ENCODE results near the gene CIITA.

CIITA gene

DNA sequence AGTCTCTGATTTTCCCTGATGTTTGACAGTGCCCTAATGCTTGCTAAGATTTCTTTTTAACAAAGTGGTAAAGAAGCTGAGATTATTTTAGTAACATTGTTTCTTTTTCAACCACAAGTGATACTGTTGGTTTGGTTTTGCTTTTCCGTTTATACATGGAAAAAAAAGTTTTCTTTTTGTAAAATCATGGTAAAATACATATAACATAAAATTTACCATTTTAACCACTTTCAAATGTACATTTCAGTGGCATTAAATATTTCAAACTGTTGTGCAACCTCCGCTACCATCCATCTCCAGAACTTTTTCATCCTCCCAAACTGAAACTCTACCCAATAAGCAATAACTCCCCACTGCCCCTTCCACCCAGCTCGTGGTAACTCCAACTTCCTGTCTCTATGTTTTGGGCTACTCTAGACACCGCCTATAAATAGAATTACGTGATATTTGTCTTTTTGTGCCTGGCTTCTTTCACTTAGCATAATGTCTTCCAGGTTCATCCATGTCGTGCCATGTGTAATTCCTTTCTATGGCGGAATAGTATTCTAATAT is 4.6 kb downstream of the CIITA start:
- Histone ChIP-seq H3K9ac (peak overlapping the region; percentile 46 to 90 (median 86); a peak in 20 of 22 replicates), H3K36me3 (peaks cover 21 to 55% (median 35%) of the 10 kb centered on the region in 11 experiments; a peak in 21 of 22 replicates), H3K27ac (peak overlapping the region in 10 of 11 experiments; percentile 22 to 88 (median 81); a peak in 20 of 22 replicates), H3K4me2 (peak overlapping the region; percentile 92 to 98 (median 96)), H3K27me3 (no peaks in the 10 kb centered on the region), H3K4me3 (peak overlapping the region; percentile 67 to 94 (median 90); a peak in 18 of 20 replicates), H3K9me3 (replicated peaks in 1 of 11) (no peaks in the 10 kb centered on the region), H4K20me1 (peaks cover 7 to 53% (median 25%) of the 10 kb centered on the region in 11 experiments; a peak in 13 of 22 replicates), H3K4me1 (peaks cover 69 to 93% (median 78%) of the 10 kb centered on the region in 10 experiments)
- TF ChIP-seq Cebpa-rat (IDR thresholded peaks at IDR 0.05) = peak in 1 of 11 experiments; percentile 30; a peak in 1 of 22 replicates

DNA sequence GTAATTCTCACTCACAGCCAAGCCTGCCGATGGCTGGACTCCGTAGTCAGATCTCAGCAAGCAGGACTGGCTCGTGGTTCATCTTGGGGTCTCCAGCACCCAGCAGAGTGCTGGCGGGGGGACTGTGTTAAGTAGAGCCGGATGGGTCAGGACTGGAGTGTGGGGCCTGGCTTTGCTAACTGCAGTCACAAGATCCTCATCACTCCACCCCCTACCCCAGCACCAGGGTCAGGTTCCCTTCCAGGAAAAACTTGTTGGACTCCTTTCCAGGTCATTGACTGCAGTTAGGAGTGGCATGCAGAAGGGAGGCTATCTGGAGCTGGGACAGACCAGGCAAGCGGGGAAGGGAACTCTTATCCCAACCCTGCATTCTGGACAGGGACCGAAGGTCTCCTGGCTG is 6.0 kb downstream of the CIITA start:
- H3K9ac ChIP-seq = peak overlapping the region in 4 of 11 experiments; percentile 3 to 39 (median 22); a peak in 2 of 22 replicates
- peaks cover 81 to 95% (median 88%) of the 10 kb centered on the region in 10 experiments for H3K4me1 ChIP-seq
- TF ChIP-seq Cebpa-rat (IDR thresholded peaks at IDR 0.05) = no peak
- H3K4me2 ChIP-seq = peak overlapping the region; percentile 92 to 98 (median 96)
- peaks cover 21 to 66% (median 37%) of the 10 kb centered on the region in 11 experiments; a peak in 21 of 22 replicates for H3K36me3 ChIP-seq
- H4K20me1 ChIP-seq = peaks cover 7 to 67% (median 25%) of the 10 kb centered on the region in 11 experiments; a peak in 13 of 22 replicates
- no peaks in the 10 kb centered on the region for H3K9me3 ChIP-seq (replicated peaks in 1 of 11)
- 0 out of 20 replicates have a peak overlapping the region, but pooled peaks of 1 of the 10 experiments have one; percentile 1 for H3K4me3 ChIP-seq
- H3K27me3 ChIP-seq = no peaks in the 10 kb centered on the region
- peak overlapping the region in 8 of 11 experiments; percentile 6 to 88 (median 84); a peak in 16 of 22 replicates for H3K27ac ChIP-seq

DNA sequence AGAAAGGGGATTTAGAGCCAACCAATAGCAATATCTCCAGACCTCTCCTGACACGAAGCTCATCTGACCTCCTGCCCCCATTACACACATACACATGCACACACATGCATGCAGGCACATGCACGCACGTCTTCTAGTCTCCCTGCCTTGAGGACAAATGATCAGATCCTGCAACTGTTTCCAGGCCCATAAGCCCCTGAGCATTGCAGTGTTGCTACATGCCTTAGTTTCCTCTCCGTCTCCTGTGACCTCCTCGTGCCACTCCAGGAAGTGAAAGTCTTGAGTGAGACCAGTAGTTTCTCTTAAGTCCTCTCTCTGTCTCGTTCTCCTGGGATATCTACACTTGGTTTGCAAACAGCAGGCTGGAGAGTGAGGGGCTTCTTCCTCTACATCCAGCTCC is 8.2 kb downstream of the CIITA start:
- H3K36me3 ChIP-seq = peaks cover 21 to 80% (median 40%) of the 10 kb centered on the region in 11 experiments; a peak in 21 of 22 replicates
- H4K20me1 ChIP-seq = peaks cover 7 to 83% (median 25%) of the 10 kb centered on the region in 11 experiments; a peak in 13 of 22 replicates
- peak overlapping the region in 10 of 11 experiments; percentile 11 to 75 (median 66); a peak in 15 of 22 replicates for H3K9ac ChIP-seq
- peak in 1 of 11 experiments; percentile 12; a peak in 2 of 22 replicates for TF ChIP-seq Cebpa-rat (IDR thresholded peaks at IDR 0.05)
- H3K4me1 ChIP-seq = peaks cover 99 to 100% (median 100%) of the 10 kb centered on the region in 10 experiments
- H3K9me3 ChIP-seq (replicated peaks in 1 of 11) = no peaks in the 10 kb centered on the region
- H3K27me3 ChIP-seq = no peaks in the 10 kb centered on the region
- H3K4me2 ChIP-seq = peak overlapping the region; percentile 92 to 98 (median 96)
- H3K27ac ChIP-seq = peak overlapping the region; percentile 16 to 88 (median 80); a peak in 20 of 22 replicates
- H3K4me3 ChIP-seq = peak overlapping the region in 5 of 10 experiments; percentile 5 to 32 (median 22); a peak in 3 of 20 replicates

DNA sequence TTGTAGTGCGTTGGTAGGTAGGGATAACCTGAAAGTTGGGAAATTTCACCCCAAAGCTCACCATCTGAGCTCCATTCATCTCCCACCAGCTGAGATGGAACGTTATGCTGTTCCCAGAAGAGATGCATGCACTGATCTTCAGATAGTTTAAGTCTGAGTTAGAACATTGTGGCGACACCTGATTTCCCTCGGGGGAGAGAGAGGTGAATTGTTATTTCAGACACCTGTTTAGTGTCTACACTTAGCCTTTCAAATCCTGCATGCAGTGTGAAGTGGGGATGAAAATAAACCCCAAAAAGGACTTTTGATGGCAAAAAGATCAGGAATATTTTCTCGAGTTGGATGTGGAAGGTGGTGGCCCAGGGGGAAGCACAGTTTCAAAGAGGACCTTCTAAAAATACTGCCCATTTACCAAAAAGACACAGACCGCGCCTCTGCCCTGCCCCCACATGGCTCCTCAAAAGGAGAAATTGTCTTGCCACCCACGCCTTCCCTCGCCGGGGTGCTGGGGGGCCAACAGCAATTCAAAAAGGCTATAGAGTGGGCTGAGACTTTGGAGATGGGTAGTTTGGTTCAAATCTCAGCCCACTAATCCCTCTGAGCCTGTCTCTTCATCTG is 11.4 kb downstream of the CIITA start:
- Histone ChIP-seq H3K36me3 (peaks cover 10 to 78% (median 37%) of the 10 kb centered on the region in 11 experiments; a peak in 21 of 22 replicates), H3K4me1 (peaks cover 99 to 100% (median 100%) of the 10 kb centered on the region in 10 experiments), H3K9me3 (replicated peaks in 1 of 11) (peaks cover 0 to 13% (median 0%) of the 10 kb centered on the region in 11 experiments; a peak in 5 of 22 replicates), H3K4me2 (peak overlapping the region; percentile 92 to 98 (median 96)), H3K4me3 (peak overlapping the region; percentile 3 to 60 (median 36); a peak in 17 of 20 replicates), H3K9ac (peak overlapping the region; percentile 3 to 75 (median 68); a peak in 21 of 22 replicates), H4K20me1 (peaks cover 7 to 75% (median 18%) of the 10 kb centered on the region in 11 experiments; a peak in 13 of 22 replicates), H3K27ac (peak overlapping the region; percentile 8 to 88 (median 80); a peak in 20 of 22 replicates), H3K27me3 (no peaks in the 10 kb centered on the region)
- TF ChIP-seq Cebpa-rat (IDR thresholded peaks at IDR 0.05) = no peak

DNA sequence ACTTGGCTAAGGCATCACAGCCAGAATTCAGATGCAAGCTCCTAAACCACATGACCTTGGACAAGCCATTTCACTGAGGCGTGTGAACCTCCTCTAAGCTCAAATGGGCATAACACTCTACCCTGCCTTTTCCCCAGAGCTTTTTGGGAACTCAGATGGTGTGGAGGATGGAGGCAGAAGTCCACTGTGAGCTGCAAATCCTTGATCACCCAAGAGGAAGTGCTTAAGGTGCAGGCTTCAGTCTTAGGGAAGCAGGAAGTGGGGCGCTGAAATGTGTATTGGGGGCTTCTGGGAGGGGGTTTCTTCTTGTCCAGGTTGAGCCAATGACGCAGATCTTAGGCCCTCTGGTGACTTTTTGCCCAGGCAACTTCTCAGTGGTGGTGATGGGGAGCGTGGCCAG is 12.9 kb downstream of the CIITA start:
- peaks cover 0 to 75% (median 32%) of the 10 kb centered on the region in 11 experiments; a peak in 18 of 22 replicates for H3K36me3 ChIP-seq
- peak overlapping the region in 9 of 11 experiments; percentile 69 to 88 (median 84); a peak in 18 of 22 replicates for H3K27ac ChIP-seq
- peak overlapping the region in 7 of 10 experiments; percentile 12 to 60 (median 35); a peak in 9 of 20 replicates for H3K4me3 ChIP-seq
- peaks cover 97 to 100% (median 99%) of the 10 kb centered on the region in 10 experiments for H3K4me1 ChIP-seq
- TF ChIP-seq Cebpa-rat (IDR thresholded peaks at IDR 0.05) = no peak
- peaks cover 7 to 75% (median 16%) of the 10 kb centered on the region in 11 experiments; a peak in 16 of 22 replicates for H4K20me1 ChIP-seq
- H3K9me3 ChIP-seq (replicated peaks in 1 of 11) = peaks cover 0 to 13% (median 0%) of the 10 kb centered on the region in 11 experiments; a peak in 5 of 22 replicates
- H3K27me3 ChIP-seq = no peaks in the 10 kb centered on the region
- H3K4me2 ChIP-seq = peak overlapping the region; percentile 92 to 98 (median 96)
- peak overlapping the region in 9 of 11 experiments; percentile 2 to 75 (median 70); a peak in 17 of 22 replicates for H3K9ac ChIP-seq

DNA sequence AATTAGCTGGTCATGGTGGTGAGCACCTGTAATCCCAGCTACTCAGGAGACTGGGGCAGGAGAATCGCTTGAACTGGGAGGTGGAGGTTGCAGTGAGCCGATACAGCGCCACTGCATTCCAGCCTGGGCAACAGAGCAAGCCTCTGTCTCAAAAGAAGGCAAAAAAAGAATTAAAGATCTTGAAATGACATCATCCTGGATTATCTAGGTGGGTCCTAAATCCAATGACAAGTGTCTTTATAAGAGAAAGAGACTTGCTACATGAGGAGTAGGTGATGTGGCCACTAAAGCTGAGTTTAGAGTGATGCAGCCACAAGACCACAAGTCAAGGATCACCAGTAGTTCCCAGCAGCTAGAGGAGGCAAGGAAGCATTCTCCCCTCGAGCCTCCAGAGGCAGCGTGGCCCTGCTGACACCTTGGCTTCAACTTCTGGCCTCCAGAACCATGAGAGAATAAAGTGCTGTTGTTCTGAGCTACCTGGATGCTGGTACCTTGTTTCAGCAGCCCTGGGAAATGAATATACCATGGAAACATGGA is 15.8 kb downstream of the CIITA start:
- Histone ChIP-seq H3K4me3 (no peak overlapping the region; a peak in 1 of 20 replicates), H4K20me1 (peaks cover 13 to 56% (median 23%) of the 10 kb centered on the region in 11 experiments; a peak in 17 of 22 replicates), H3K4me1 (peaks cover 92 to 100% (median 95%) of the 10 kb centered on the region in 10 experiments), H3K9ac (peak overlapping the region in 6 of 11 experiments; percentile 55 to 75 (median 66); a peak in 6 of 22 replicates), H3K4me2 (peak overlapping the region; percentile 92 to 98 (median 96)), H3K27ac (peak overlapping the region in 9 of 11 experiments; percentile 48 to 88 (median 84); a peak in 17 of 22 replicates), H3K36me3 (peaks cover 15 to 83% (median 51%) of the 10 kb centered on the region in 11 experiments; a peak in 20 of 22 replicates), H3K27me3 (no peaks in the 10 kb centered on the region), H3K9me3 (replicated peaks in 1 of 11) (peaks cover 0 to 13% (median 0%) of the 10 kb centered on the region in 11 experiments; a peak in 5 of 22 replicates)
- no peak for TF ChIP-seq Cebpa-rat (IDR thresholded peaks at IDR 0.05)

DNA sequence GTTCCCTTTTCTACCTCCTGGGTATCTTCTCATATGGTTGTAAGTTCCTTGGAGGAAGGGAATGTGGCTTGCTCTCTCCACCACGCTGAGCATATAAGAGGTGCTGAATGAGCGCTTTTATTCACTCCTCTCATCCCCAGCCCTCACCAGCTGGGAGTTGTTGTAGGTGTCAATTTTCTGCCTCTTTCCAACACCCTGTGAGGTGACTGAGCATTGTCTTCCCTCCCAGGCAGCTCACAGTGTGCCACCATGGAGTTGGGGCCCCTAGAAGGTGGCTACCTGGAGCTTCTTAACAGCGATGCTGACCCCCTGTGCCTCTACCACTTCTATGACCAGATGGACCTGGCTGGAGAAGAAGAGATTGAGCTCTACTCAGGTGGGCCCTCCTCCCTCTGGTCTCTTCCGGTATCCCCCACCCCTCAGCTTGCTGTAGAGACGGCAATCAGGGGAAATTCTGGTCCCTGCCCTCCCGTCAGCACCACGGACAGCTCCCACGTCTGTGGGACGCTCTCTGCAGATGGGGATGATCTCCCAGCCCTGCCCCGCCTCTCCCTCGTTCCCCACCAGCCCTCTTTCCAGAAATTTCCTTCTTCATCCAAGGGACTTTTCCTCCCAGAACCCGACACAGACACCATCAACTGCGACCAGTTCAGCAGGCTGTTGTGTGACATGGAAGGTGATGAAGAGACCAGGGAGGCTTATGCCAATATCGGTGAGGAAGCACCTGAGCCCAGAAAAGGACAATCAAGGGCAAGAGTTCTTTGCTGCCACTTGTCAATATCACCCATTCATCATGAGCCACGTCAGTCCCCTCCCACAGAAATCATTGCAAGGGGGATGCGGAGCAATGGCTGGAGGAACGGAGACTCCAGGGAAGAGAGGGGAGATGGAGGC is 18.3 kb downstream of the CIITA start:
- Histone ChIP-seq H3K9me3 (replicated peaks in 1 of 11) (peaks cover 0 to 13% (median 0%) of the 10 kb centered on the region in 11 experiments; a peak in 5 of 22 replicates), H4K20me1 (peaks cover 13 to 58% (median 40%) of the 10 kb centered on the region in 11 experiments; a peak in 17 of 22 replicates), H3K4me1 (peaks cover 67 to 80% (median 71%) of the 10 kb centered on the region in 10 experiments), H3K27ac (peak overlapping the region in 2 of 11 experiments; percentile 29 to 48; a peak in 1 of 22 replicates), H3K36me3 (peaks cover 40 to 87% (median 75%) of the 10 kb centered on the region in 11 experiments), H3K9ac (no peak overlapping the region), H3K4me3 (peak overlapping the region in 1 of 10 experiments; percentile 3; a peak in 2 of 20 replicates), H3K27me3 (no peaks in the 10 kb centered on the region), H3K4me2 (peak overlapping the region; percentile 0 to 86 (median 60); a peak in 17 of 22 replicates)
- TF ChIP-seq Cebpa-rat (IDR thresholded peaks at IDR 0.05) = no peak

Measured in BLaER1 treated with 17β-estradiol and CSF1 and Interleukin-3, amounts not matched to agents 10 nM and 100 nM (cell line).